Neural progenitor cell (in vitro differentiated cells): ENCODE results near the gene TRIP12.

Experiments
- CTCF ChIP-seq: fragments of 200-600 bp; sonication (generic); IDR thresholded peaks from 2 replicates; pipeline ENCODE4 v1.5.1; 2017; ENCODE audit warnings: antibody characterized with exemption, mild to moderate bottlenecking
- EZH2 ChIP-seq: fragments of 200-600 bp; sonication (generic); IDR thresholded peaks from 2 replicates; pipeline ENCODE4 v1.6.1; 2017; ENCODE audit warnings: antibody characterized with exemption, mild to moderate bottlenecking, moderate library complexity

GRCh38 chr2:229889023-229889422 is 32.8 kb downstream of the TRIP12 start:
- TF ChIP-seq CTCF = no peak
- TF ChIP-seq EZH2 = no peak
